ENCODE data around the gene LRRC45.

DNA sequence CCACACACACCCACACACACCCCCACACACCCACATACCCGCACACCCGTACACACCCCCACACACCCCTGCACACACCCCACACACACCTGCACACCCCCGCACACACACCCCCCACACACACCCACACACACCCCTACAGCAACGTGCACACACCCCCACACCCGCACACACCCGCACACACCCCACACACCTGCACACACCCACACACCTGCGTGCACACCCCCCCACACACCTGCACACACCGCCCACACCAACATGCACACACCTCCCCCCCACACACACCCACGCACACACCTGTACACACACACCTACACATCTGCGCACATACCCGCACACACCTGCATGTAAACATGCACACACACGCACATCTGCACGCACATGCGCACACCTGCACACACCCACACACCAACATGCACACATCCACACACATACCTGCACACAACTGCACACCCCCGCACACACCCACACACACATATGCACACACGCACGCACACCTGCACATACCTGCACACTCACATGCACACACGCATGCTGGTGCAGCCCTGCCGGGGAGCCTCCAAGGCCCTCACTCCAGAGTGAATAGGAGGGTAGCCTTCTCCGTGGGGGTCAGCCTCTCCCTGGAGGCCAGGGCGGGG is 38.2 kb upstream of the LRRC45 start:
- TF ChIP-seq, protein P1, sequence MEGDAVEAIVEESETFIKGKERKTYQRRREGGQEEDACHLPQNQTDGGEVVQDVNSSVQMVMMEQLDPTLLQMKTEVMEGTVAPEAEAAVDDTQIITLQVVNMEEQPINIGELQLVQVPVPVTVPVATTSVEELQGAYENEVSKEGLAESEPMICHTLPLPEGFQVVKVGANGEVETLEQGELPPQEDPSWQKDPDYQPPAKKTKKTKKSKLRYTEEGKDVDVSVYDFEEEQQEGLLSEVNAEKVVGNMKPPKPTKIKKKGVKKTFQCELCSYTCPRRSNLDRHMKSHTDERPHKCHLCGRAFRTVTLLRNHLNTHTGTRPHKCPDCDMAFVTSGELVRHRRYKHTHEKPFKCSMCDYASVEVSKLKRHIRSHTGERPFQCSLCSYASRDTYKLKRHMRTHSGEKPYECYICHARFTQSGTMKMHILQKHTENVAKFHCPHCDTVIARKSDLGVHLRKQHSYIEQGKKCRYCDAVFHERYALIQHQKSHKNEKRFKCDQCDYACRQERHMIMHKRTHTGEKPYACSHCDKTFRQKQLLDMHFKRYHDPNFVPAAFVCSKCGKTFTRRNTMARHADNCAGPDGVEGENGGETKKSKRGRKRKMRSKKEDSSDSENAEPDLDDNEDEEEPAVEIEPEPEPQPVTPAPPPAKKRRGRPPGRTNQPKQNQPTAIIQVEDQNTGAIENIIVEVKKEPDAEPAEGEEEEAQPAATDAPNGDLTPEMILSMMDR (IDR thresholded peaks at IDR 0.05; ENCODE audit: low read depth, low read length) = no peak
- TF ChIP-seq POLR2A (IDR thresholded peaks at IDR 0.05; ENCODE audit: extremely low read depth, insufficient read length) (no peak), MYC (IDR thresholded peaks at IDR 0.05; ENCODE audit: low read depth, low read length) (no peak)
